Measurements from ENCODE around the gene TMEM131. TPM values are rescaled to one million over a fixed set of nuclear protein-coding genes. Genes with fewer than 3 reads are reported as not detected.

TMEM131 gene
- total RNA-seq, 1 donor from 2014 or later: 35.3 TPM

DNA sequence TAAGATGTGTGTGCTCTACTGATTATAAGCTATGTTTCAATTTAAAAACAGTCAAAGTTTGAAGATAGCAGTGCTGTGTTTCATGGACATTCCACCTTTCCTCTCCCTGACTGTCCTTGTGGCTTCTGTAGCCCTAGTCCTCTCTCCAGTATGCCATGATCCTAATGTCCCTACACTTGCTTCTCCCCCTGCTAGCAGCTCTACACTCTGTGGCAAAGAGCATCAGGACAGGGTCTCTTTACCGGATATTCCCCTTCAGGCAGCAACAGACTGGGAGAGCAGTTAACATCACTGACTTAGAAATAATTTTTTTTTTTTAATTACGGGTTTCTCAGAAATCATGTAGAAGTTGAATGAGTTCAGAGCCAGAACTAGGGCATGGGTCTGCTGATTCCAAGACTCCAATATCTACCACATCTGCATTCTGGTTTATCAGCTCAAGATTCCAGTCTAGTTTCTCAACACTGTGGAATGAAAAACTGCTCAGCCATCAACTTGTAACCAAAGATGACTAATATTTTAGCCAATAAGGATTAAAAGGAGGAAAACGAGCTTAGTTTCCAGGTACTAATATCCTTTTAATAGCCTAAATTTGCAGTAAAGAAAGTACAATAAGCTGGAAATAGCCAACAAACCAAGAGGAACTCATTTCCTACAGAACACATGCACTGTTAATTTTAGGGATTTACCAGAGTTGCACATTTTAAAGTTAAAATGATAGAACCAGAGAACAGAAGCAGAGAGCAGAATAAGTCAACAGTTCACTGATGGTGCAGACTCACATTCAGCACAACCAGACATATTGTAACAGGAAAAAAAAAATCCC, 45.2 kb downstream of the TMEM131 start:
- peak; percentile 96 for DNase-seq (ENCODE audit: low read depth)
- H3K9ac ChIP-seq (ENCODE audit: low read length): peak overlapping the region; percentile 28
- Mint-ChIP-seq H3K4me1 (ENCODE audit: low read depth, unreplicated experiment) (peaks cover 32% of the 10 kb centered on the region), H3K27ac (ENCODE audit: unreplicated experiment) (peak overlapping the region; percentile 97), H3K4me3 (ENCODE audit: unreplicated experiment) (peak overlapping the region; percentile 52), H3K9me3 (ENCODE audit: unreplicated experiment) (peaks cover 1% of the 10 kb centered on the region), H3K27me3 (ENCODE audit: low read depth, unreplicated experiment) (no peaks in the 10 kb centered on the region), H3K36me3 (ENCODE audit: low read depth, unreplicated experiment) (no peaks in the 10 kb centered on the region)
- peaks cover 19% of the 10 kb centered on the region for H3K4me1 ChIP-seq (ENCODE audit: insufficient read depth, low read length)
- no peak overlapping the region for H2AFZ ChIP-seq (ENCODE audit: low read depth, low read length)
- H3K27me3 ChIP-seq (ENCODE audit: insufficient read depth, low read length): no peaks in the 10 kb centered on the region
- no peaks in the 10 kb centered on the region for H3K36me3 ChIP-seq (ENCODE audit: insufficient read depth, low read length)
- H3K4me3 ChIP-seq (ENCODE audit: insufficient read depth, low read depth, low read length): peak overlapping the region; percentile 19
- H3K27ac ChIP-seq (ENCODE audit: low read depth, low read length): peak overlapping the region; percentile 75
- H3K4me2 ChIP-seq (ENCODE audit: low read length): peak overlapping the region; percentile 80
- peaks cover 84% of the 10 kb centered on the region for H3K79me2 ChIP-seq (ENCODE audit: insufficient read depth, low read length)
- peaks cover 24% of the 10 kb centered on the region for H4K20me1 ChIP-seq (ENCODE audit: insufficient read depth, low read length)
- FAIRE-seq: peak; percentile 85
- TF ChIP-seq, protein P1, sequence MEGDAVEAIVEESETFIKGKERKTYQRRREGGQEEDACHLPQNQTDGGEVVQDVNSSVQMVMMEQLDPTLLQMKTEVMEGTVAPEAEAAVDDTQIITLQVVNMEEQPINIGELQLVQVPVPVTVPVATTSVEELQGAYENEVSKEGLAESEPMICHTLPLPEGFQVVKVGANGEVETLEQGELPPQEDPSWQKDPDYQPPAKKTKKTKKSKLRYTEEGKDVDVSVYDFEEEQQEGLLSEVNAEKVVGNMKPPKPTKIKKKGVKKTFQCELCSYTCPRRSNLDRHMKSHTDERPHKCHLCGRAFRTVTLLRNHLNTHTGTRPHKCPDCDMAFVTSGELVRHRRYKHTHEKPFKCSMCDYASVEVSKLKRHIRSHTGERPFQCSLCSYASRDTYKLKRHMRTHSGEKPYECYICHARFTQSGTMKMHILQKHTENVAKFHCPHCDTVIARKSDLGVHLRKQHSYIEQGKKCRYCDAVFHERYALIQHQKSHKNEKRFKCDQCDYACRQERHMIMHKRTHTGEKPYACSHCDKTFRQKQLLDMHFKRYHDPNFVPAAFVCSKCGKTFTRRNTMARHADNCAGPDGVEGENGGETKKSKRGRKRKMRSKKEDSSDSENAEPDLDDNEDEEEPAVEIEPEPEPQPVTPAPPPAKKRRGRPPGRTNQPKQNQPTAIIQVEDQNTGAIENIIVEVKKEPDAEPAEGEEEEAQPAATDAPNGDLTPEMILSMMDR (IDR thresholded peaks at IDR 0.05; ENCODE audit: insufficient read depth, low read depth, low read length): no peak
- no peak for TF ChIP-seq EZH2 (IDR thresholded peaks at IDR 0.05; ENCODE audit: insufficient read depth, low read length)
- H3K9me3 ChIP-seq (ENCODE audit: insufficient read depth, low read depth, low read length): no peaks in the 10 kb centered on the region

DNA sequence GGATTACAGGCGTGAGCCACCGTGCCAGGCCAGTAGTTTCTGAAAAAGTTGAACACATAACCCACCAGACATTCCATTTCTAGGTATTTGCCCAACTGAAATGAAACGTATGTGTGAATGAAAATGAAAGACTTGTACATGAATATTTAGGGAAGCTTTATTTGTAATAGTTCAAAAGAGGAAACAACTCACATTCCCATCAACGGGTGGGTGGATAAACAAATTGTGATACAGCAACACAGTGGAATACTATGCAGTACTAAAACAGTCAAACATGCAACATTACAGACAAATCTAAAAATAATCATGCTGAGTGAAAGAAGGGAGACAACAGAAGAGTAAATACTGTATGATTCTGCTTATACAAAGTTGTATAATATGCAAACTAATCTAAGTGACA, 46.8 kb downstream of the TMEM131 start:
- peak overlapping the region; percentile 36 for H3K27ac Mint-ChIP-seq (ENCODE audit: unreplicated experiment)
- H3K27ac ChIP-seq (ENCODE audit: low read depth, low read length): no peak overlapping the region
- FAIRE-seq: no peak

More for the DNA sequence above, 46.8 kb downstream of the TMEM131 start:
- Histone ChIP-seq H3K4me3 (ENCODE audit: insufficient read depth, low read depth, low read length) (no peak overlapping the region), H4K20me1 (ENCODE audit: insufficient read depth, low read length) (peaks cover 22% of the 10 kb centered on the region), H3K9ac (ENCODE audit: low read length) (no peak overlapping the region), H3K79me2 (ENCODE audit: insufficient read depth, low read length) (peaks cover 86% of the 10 kb centered on the region), H2AFZ (ENCODE audit: low read depth, low read length) (no peak overlapping the region), H3K4me2 (ENCODE audit: low read length) (no peak overlapping the region), H3K36me3 (ENCODE audit: insufficient read depth, low read length) (no peaks in the 10 kb centered on the region), H3K4me1 (ENCODE audit: insufficient read depth, low read length) (peaks cover 19% of the 10 kb centered on the region), H3K27me3 (ENCODE audit: insufficient read depth, low read length) (no peaks in the 10 kb centered on the region), H3K9me3 (ENCODE audit: insufficient read depth, low read depth, low read length) (no peaks in the 10 kb centered on the region)
- Mint-ChIP-seq H3K9me3 (ENCODE audit: unreplicated experiment) (peaks cover 1% of the 10 kb centered on the region), H3K27me3 (ENCODE audit: low read depth, unreplicated experiment) (no peaks in the 10 kb centered on the region), H3K4me1 (ENCODE audit: low read depth, unreplicated experiment) (peaks cover 39% of the 10 kb centered on the region), H3K4me3 (ENCODE audit: unreplicated experiment) (no peak overlapping the region), H3K36me3 (ENCODE audit: low read depth, unreplicated experiment) (no peaks in the 10 kb centered on the region)
- no peak for DNase-seq (ENCODE audit: low read depth)
- TF ChIP-seq, protein P1 (IDR thresholded peaks at IDR 0.05; ENCODE audit: insufficient read depth, low read depth, low read length): no peak
- TF ChIP-seq EZH2 (IDR thresholded peaks at IDR 0.05; ENCODE audit: insufficient read depth, low read length): no peak

Data from astrocyte (in vitro differentiated cells and primary cell).